Endodermal cell (in vitro differentiated cells): ENCODE measurements around the gene DAGLA. TPM values are rescaled to one million over a fixed set of nuclear protein-coding genes. Genes with fewer than 3 reads are reported as not detected.
A peak's percentile ranks its signal among the peaks of the same experiment; 100 is the strongest.

Experiments
- DNase-seq: peaks from one replicate; pipeline ENCODE4 v3.0.0-alpha.2; 2017
- H3K27ac ChIP-seq: 2 replicates; pipeline ENCODE4 v1.5.1; 2013; ENCODE audit warnings: mild to moderate bottlenecking, low read depth, low read length, moderate library complexity
- H3K27me3 ChIP-seq: 2 replicates; pipeline ENCODE4 v1.6.1; 2013; ENCODE audit warnings: mild to moderate bottlenecking, low read length, moderate library complexity; ENCODE audit not compliant: insufficient read depth, control insufficient read depth, poor library complexity, severe bottlenecking
- H3K36me3 ChIP-seq: 2 replicates; pipeline ENCODE4 v1.7.0; 2013; ENCODE audit warnings: mild to moderate bottlenecking, low read length, moderate library complexity; ENCODE audit not compliant: control insufficient read depth, insufficient read depth
- H3K4me1 ChIP-seq: one replicate; pipeline ENCODE4 v1.7.0; 2013; ENCODE audit warnings: low read length; ENCODE audit not compliant: control insufficient read depth, insufficient read depth
- H3K4me3 ChIP-seq: 2 replicates; pipeline ENCODE4 v1.5.1; 2013; ENCODE audit warnings: mild to moderate bottlenecking, low read length, moderate library complexity
- H3K9ac ChIP-seq: 2 replicates; pipeline ENCODE4 v1.6.1; 2013; ENCODE audit warnings: mild to moderate bottlenecking, low read length, moderate library complexity; ENCODE audit not compliant: poor library complexity, severe bottlenecking; ENCODE audit errors: extremely low read depth
- H3K9me3 ChIP-seq: 2 replicates; pipeline ENCODE4 v1.6.1; 2013; ENCODE audit warnings: mild to moderate bottlenecking, low read length, moderate library complexity; ENCODE audit not compliant: control insufficient read depth
- H3K27ac Mint-ChIP-seq: 2 replicates; pipeline ENCODE4 v1.8.0; 2020; ENCODE audit warnings: mixed read lengths
- H3K27me3 Mint-ChIP-seq: 2 replicates; pipeline ENCODE4 v1.8.0; 2021; ENCODE audit warnings: mild to moderate bottlenecking, mixed read lengths; ENCODE audit not compliant: insufficient read depth
- H3K36me3 Mint-ChIP-seq: 2 replicates; pipeline ENCODE4 v1.8.0; 2020; ENCODE audit warnings: low read depth, mixed read lengths
- H3K4me1 Mint-ChIP-seq: 2 replicates; pipeline ENCODE4 v1.8.0; 2020; ENCODE audit warnings: mixed read lengths
- H3K4me3 Mint-ChIP-seq: 2 replicates; pipeline ENCODE4 v1.8.0; 2020; ENCODE audit warnings: mild to moderate bottlenecking, moderate library complexity, mixed read lengths
- H3K9me3 Mint-ChIP-seq: 2 replicates; pipeline ENCODE4 v1.8.0; 2020; ENCODE audit warnings: mild to moderate bottlenecking, mixed read lengths
- CTCF ChIP-seq: fragments of 200-600 bp; sonication (generic); conservative IDR thresholded peaks from 2 replicates; pipeline ENCODE4 v1.5.0; 2021; ENCODE audit warnings: antibody characterized with exemption, mild to moderate bottlenecking
- WGBS, 2 experiments: methylation state at CpG; one replicate each; pipeline versions ENCODE4 v1.1.5 to v1.1.7; 2013; ENCODE audit warnings: missing lambda C conversion rate in 2 of 2, mixed read lengths in 1 of 2; ENCODE audit not compliant: insufficient coverage in 1 of 2, insufficient read length in 1 of 2; 5-methylcytosine and 5-hydroxymethylcytosine counted together
- total RNA-seq, 2 donors: library from RNA; stranded (reverse); fragmentation: NEBNext Ultra II Directional in 1 of 2; extraction: Animal tissue kit (Norgen Biotek cat#: 25700) in 1 of 2; gene quantifications; 2 replicates in 1 of 2; 3 replicates in 1 of 2; pipeline ENCODE4 v1.2.1, GENCODE V29; 2021

DAGLA gene
- total RNA-seq, 2 donors from 2014 or later, result 5.6 to 8.7 TPM

- Histone ChIP-seq H3K4me3 (peak overlapping the region; percentile 75), H3K9me3 (no peaks in the 10 kb centered on the region), H3K4me1 (peaks cover 9% of the 10 kb centered on the region), H3K27me3 (no peaks in the 10 kb centered on the region), H3K36me3 (no peaks in the 10 kb centered on the region), H3K27ac (peak overlapping the region; percentile 17), H3K9ac (peak overlapping the region; percentile 25)
- Mint-ChIP-seq H3K36me3 (no peaks in the 10 kb centered on the region), H3K27me3 (no peaks in the 10 kb centered on the region), H3K27ac (peak overlapping the region; percentile 61), H3K4me3 (peak overlapping the region; percentile 45), H3K4me1 (peaks cover 11% of the 10 kb centered on the region), H3K9me3 (no peaks in the 10 kb centered on the region)
- peak; percentile 32 for TF ChIP-seq CTCF
- DNase-seq, result peak; percentile 93
- WGBS, 2 experiments, result 13 to 26% methylated on average over 11 to 21 of the region's 21 CpGs
These were observed 38.6 kb downstream of the DAGLA start for GRCh38 chr11:61718621-61719302.

GRCh38 chr11:61719978-61720377 lies 39.8 kb downstream of the DAGLA start:
- Mint-ChIP-seq H3K27me3 (no peaks in the 10 kb centered on the region), H3K4me1 (peaks cover 11% of the 10 kb centered on the region), H3K27ac (no peak overlapping the region), H3K4me3 (no peak overlapping the region), H3K9me3 (no peaks in the 10 kb centered on the region), H3K36me3 (no peaks in the 10 kb centered on the region)
- Histone ChIP-seq H3K4me1 (peaks cover 4% of the 10 kb centered on the region), H3K9me3 (no peaks in the 10 kb centered on the region), H3K36me3 (no peaks in the 10 kb centered on the region), H3K27ac (no peak overlapping the region), H3K9ac (no peak overlapping the region), H3K27me3 (no peaks in the 10 kb centered on the region), H3K4me3 (no peak overlapping the region)
- DNase-seq, result no peak
- 86 to 90% methylated on average over 2 to 12 of the region's 12 CpGs for WGBS, 2 experiments
- TF ChIP-seq CTCF, result no peak

- no peaks in the 10 kb centered on the region for H3K36me3 Mint-ChIP-seq
- H3K4me3 Mint-ChIP-seq, result no peak overlapping the region
- Histone ChIP-seq H3K27ac (no peak overlapping the region), H3K4me3 (no peak overlapping the region), H3K9ac (no peak overlapping the region), H3K4me1 (peaks cover 4% of the 10 kb centered on the region), H3K27me3 (no peaks in the 10 kb centered on the region), H3K9me3 (no peaks in the 10 kb centered on the region), H3K36me3 (no peaks in the 10 kb centered on the region)
- no peak for TF ChIP-seq CTCF
- DNase-seq, result no peak
- no peaks in the 10 kb centered on the region for H3K27me3 Mint-ChIP-seq
- H3K9me3 Mint-ChIP-seq, result no peaks in the 10 kb centered on the region
- peaks cover 11% of the 10 kb centered on the region for H3K4me1 Mint-ChIP-seq
- WGBS, 2 experiments, result 94 to 99% methylated on average over 12 to 20 of the region's 20 CpGs
- H3K27ac Mint-ChIP-seq, result no peak overlapping the region
These were observed 40.4 kb downstream of the DAGLA start for GRCh38 chr11:61720597-61720996.
